NB4 (cell line): Measurements from ENCODE around the gene RGS9BP.

Source experiments
- CTCF ChIP-seq: IDR thresholded peaks from one replicate; pipeline ENCODE4 v1.5.1; 2012; ENCODE audit warnings: low read depth, low read length
- POLR2A ChIP-seq: IDR thresholded peaks from 2 replicates; pipeline ENCODE4 v1.6.1; 2011; ENCODE audit warnings: mild to moderate bottlenecking; ENCODE audit not compliant: insufficient read length; ENCODE audit errors: extremely low read depth

DNA sequence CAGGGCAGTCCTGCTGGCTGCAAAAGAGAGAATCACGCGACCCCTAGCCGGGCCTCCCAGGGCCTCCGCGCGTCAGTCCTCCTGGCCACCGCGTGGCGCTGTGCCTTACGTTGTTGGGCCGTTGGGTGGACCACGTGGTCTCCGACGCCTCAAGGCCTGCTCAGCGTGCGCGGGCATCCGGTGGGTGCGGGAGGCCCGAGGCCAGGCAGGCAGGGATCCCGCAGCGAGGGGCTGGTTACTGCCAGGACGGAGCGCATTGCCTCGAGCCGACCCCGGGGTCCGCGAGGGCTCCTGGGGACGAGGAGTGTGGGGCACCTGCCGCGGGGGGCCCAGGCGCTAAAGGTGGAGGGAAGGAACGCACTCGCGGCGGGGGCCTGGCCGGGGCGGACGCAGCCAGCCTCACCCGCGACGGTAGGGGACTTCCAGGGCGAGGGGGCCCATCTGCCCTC lies 44.0 kb downstream of the RGS9BP start, which contains the start of gene TDRD12:
- TF ChIP-seq POLR2A (no peak), CTCF (no peak)
